ENCODE results near the gene GRHL1. TPM values are rescaled to one million over a fixed set of nuclear protein-coding genes. Genes with fewer than 3 reads are reported as not detected.
"Not testable (repeated sequence)": the region's sequence is repeated elsewhere in the genome, so short reads cannot be mapped to it uniquely, and the experiment has no call there.

Gene GRHL1
- total and polyA plus RNA-seq, 9 donors: 0.18 to 2.4 (median 0.63) TPM; not detected in 1

DNA sequence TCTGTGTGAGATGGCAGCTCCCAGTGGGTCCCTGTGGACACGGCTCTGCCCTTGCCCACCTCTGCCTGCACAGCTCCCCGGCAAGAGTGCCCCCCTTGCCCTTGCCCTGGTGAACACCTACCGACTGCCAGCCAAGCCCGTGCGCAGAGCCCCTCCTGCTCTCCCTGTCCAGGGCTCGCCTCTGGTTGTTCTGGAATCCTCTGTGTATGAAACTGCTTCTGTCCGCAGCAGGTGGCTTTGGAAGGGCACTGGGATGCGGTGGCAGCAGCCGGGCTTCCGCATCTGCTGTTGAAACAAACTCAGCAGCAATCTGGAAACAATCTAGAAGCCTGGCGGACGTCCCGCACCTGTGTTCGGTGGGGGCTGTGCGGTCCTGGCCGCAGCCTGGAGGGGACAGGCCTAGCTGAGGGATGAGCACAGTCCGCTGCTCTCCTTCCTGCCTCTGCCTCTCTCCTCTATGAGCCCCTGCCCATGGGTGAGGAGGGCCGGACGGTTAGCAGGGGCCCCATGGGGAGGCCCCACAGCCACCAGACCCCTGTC is 57.8 kb downstream of the GRHL1 start:
- H3K9me3 ChIP-seq: no peaks in the 10 kb centered on the region
- TF ChIP-seq EP300 (IDR thresholded peaks at IDR 0.05) (no peak), POLR2A (IDR thresholded peaks at IDR 0.05) (no peak)
- TF ChIP-seq, protein P1, sequence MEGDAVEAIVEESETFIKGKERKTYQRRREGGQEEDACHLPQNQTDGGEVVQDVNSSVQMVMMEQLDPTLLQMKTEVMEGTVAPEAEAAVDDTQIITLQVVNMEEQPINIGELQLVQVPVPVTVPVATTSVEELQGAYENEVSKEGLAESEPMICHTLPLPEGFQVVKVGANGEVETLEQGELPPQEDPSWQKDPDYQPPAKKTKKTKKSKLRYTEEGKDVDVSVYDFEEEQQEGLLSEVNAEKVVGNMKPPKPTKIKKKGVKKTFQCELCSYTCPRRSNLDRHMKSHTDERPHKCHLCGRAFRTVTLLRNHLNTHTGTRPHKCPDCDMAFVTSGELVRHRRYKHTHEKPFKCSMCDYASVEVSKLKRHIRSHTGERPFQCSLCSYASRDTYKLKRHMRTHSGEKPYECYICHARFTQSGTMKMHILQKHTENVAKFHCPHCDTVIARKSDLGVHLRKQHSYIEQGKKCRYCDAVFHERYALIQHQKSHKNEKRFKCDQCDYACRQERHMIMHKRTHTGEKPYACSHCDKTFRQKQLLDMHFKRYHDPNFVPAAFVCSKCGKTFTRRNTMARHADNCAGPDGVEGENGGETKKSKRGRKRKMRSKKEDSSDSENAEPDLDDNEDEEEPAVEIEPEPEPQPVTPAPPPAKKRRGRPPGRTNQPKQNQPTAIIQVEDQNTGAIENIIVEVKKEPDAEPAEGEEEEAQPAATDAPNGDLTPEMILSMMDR (IDR thresholded peaks at IDR 0.05): no peak
- no peak overlapping the region for H3K4me3 ChIP-seq
- H3K36me3 ChIP-seq: no peaks in the 10 kb centered on the region
- peak overlapping the region in 1 of 2 donors; percentile 57 for H3K27ac ChIP-seq
- 76 to 87% (median 78%) methylated on average over 17 to 19 of the region's 19 CpGs for WGBS, 3 donors
- H3K27me3 ChIP-seq: no peaks in the 10 kb centered on the region
- H3K4me1 ChIP-seq (ENCODE audit: insufficient read depth): peaks cover 17% of the 10 kb centered on the region
- intact Hi-C loops (cut with DNase I): no loop called here
- DNase-seq: peak in 1 of 5 donors; percentile 37

DNA sequence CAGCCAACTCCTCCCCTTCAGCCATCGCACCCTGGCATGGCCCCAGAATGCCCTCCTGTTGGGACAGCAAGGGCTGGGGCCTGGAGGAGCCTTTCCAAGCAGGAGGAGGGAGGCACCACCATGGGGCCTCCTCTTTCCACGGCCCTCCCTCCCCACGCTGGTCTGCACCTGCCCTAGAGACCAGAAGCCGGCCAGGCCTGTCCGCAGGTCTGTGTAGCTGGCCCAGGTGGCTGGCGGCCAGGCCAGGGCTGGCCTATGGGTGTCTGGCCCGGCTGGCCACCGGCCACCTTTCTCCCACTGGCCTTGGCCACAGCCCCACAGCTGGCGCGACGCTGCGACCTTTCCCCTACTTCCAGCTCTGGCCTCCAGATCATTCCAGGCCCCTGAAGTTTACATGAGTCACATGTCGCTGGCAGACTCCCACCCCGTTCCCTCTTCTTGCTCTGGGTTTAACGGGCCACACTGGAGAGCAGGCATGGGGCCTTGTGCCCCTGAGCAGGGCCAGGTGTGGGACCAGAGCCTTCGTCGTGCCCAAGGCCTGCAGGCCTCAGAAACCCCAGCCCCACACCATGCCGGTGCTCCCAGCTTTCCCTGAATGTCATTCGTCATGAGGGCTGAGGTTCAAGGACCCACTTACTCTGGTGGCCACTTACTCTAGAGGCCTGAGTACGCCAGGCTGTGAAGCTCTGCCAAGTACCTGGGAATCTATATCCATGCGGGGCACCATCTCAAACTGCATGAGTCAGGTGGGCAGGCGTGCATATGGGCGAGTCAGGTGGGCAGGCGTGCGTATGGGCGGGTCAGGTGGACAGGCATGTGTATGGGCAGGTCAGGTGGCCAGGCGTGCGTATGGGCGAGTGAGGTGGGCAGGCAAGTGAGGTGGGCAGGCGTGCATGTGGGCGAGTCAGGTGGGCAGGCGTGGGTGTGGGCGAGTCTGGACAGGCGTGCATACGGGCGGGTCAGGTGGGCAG is 58.6 kb downstream of the GRHL1 start:
- Histone ChIP-seq H3K27me3 (no peaks in the 10 kb centered on the region), H3K4me1 (ENCODE audit: insufficient read depth) (peaks cover 17% of the 10 kb centered on the region), H3K36me3 (no peaks in the 10 kb centered on the region), H3K9me3 (no peaks in the 10 kb centered on the region), H3K27ac (peak overlapping the region in 1 of 2 donors; percentile 57), H3K4me3 (no peak overlapping the region)
- intact Hi-C loops (cut with DNase I): loop anchor here in 1 of 4 donors (2.0 kb wide), 1 partner anchor 35 kb away; no protein-coding TSS in a partner anchor
- TF ChIP-seq POLR2A (IDR thresholded peaks at IDR 0.05) (no peak), EP300 (IDR thresholded peaks at IDR 0.05) (no peak)
- TF ChIP-seq, protein P1 (IDR thresholded peaks at IDR 0.05): no peak
- WGBS, 3 donors: 47 to 59% (median 49%) methylated on average over 35 to 36 of the region's 36 CpGs
- peak; percentile 87 to 93 (median 91) for DNase-seq

DNA sequence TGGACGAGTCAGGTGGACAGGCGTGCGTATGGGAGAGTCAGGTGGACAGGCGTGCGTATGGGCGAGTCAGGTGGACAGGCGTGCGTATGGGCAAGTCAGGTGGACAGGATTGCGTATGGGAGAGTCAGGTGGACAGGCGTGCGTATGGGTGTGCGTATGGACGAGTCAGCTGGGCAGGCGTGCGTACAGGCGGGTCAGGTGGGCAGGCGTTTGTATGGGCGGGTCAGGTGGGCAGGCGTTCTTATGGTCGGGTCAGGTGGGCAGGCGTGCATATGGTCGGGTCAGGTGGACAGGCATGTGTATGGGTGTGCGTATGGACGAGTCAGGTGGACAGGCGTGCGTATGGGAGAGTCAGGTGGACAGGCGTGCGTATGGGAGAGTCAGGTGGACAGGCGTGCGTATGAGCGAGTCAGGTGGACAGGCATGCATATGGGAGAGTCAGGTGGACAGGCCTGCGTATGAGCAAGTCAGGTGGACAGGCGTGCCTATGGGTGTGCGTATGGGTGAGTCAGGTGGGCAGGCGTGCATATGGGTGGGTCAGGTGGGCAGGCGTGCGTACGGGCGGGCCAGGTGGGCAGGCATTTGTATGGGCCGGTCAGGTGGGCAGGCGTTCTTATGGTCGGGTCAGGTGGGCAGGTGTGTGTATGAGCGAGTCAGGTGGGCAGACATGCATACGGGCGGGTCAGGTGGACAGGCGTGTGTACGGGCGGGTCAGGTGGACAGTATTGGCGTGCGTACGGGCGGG is 59.5 kb downstream of the GRHL1 start:
- H3K27me3 ChIP-seq, H3K27ac ChIP-seq: not testable (repeated sequence)
- 93 to 96% (median 94%) methylated on average over 52 of the region's 52 CpGs for WGBS, 3 donors

DNA sequence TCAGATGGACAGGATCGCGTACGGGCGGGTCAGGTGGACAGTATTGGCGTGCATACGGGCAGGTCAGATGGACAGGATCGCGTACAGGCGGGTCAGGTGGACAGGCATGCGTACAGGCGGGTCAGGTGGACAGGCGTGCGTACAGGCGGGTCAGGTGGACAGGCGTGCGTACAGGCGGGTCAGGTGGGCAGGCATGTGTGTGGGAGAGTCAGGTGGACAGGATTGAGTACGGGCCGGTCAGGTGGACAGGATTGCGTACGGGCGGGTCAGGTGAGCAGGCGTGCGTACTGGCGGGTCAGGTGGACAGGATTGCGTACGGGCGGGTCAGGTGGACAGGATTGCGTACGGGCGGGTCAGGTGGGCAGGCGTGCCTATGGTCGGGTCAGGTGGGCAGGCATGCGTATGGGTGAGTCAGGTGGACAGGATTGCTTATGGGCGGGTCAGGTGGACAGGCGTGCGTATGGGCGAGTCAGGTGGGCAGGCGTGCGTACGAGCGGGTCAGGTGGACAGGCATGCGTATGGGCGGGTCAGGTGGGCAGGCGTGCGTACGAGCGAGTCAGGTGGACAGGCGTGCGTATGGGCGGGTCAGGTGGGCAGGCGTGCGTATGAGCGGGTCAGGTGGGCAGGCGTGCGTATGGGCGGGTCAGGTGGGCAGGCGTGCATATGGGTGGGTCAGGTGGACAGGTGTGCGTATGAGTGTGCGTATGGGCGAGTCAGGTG is 60.3 kb downstream of the GRHL1 start:
- 90 to 95% (median 93%) methylated on average over 61 of the region's 61 CpGs for WGBS, 3 donors
- intact Hi-C loops (cut with DNase I): loop anchor here in 1 of 4 donors (2.0 kb wide), 1 partner anchor 33 kb away; no protein-coding TSS in a partner anchor
- not testable (repeated sequence) for H3K27me3 ChIP-seq, H3K4me3 ChIP-seq, H3K36me3 ChIP-seq, H3K9me3 ChIP-seq, H3K27ac ChIP-seq
- H3K4me1 ChIP-seq (ENCODE audit: insufficient read depth): peaks cover 17% of the 10 kb centered on the region
- DNase-seq: peak in 1 of 5 donors; percentile 38

More for the DNA sequence above, 59.5 kb downstream of the GRHL1 start:
- not testable (repeated sequence) for H3K36me3 ChIP-seq, H3K4me3 ChIP-seq, H3K9me3 ChIP-seq
- intact Hi-C loops (cut with DNase I): loop anchor here in 1 of 4 donors (2.0 kb wide), 1 partner anchor 34 kb away; no protein-coding TSS in a partner anchor
- H3K4me1 ChIP-seq (ENCODE audit: insufficient read depth): peaks cover 17% of the 10 kb centered on the region
- DNase-seq: peak in 1 of 5 donors; percentile 34

DNA sequence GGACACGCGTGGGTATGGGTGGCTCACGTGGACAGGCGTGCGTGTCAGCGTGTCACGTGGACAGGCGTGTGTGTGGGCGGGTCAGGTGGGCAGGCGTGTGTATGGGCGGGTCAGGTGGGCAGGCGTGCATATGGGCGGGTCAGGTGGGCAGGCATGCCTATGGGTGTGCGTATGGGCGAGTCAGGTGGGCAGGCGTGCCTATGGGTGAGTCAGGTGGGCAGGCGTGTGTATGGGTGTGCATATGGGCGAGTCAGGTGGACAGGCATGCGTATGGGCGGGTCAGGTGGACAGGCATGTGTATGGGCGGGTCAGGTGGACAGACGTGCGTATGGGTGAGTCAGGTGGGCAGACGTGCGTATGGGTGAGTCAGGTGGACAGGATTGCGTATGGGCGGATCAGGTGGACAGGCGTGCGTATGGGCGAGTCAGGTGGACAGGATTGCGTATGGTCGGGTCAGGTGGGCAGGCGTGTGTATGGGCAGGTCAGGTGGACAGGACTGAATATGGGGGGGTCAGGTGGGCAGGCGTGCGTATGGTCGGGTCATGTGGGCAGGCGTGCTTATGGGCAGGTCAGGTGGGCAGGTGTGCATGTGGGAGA is 61.0 kb downstream of the GRHL1 start:
- H3K27ac ChIP-seq; H3K36me3 ChIP-seq; H3K27me3 ChIP-seq; H3K9me3 ChIP-seq; intact Hi-C loops (cut with DNase I); H3K4me3 ChIP-seq; DNase-seq: not testable (repeated sequence)
- peaks cover 17% of the 10 kb centered on the region for H3K4me1 ChIP-seq (ENCODE audit: insufficient read depth)
- 90 to 92% (median 91%) methylated on average over 36 to 37 of the region's 37 CpGs for WGBS, 3 donors

Data from ovary (tissue), 9 donors.